Measurements from ENCODE around the gene SUFU. TPM values are rescaled to one million over a fixed set of nuclear protein-coding genes. Genes with fewer than 3 reads are reported as not detected.
"Not testable (repeated sequence)": the region's sequence is repeated elsewhere in the genome, so short reads cannot be mapped to it uniquely, and the experiment has no call there.

Gene SUFU
- total RNA-seq, 1 donor from 2014 or later, result 9.4 TPM

DNA sequence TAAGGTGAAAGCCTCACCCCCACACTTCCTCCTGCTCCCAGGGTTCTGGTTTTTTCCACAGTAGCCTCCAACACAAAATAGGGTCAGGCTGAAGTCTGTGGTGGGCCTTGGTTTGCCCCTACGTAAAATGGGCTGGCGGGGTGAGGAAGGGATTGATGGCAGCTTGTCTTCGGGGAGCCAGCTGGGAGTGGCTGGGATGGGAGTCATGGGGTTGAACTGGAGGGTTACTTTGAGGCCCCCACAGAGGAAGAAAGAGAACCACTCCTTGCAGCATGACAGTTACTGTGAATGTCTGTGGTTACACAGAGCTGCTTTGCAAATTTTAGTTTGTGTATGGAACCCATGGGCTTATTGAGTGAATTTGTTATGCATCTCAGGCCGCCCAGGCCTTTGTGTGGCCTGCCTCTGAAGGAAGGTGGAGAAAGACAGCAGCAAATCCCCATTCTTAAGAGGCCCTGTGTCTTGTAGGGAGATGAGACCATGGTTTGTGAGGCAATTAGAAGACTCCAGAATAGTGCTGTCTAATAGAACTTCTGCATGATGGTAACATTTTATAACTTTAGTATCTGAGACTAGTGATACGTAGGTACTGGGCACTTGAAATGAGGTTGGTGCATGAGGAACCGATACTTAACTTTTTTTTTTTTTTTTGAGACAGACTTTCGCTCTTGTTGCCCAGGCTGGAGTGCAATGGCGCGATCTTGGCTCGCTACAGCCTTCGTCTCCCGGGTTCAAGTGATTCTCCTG, 148.6 kb downstream of the SUFU start:
- no peak for ATAC-seq

DNA sequence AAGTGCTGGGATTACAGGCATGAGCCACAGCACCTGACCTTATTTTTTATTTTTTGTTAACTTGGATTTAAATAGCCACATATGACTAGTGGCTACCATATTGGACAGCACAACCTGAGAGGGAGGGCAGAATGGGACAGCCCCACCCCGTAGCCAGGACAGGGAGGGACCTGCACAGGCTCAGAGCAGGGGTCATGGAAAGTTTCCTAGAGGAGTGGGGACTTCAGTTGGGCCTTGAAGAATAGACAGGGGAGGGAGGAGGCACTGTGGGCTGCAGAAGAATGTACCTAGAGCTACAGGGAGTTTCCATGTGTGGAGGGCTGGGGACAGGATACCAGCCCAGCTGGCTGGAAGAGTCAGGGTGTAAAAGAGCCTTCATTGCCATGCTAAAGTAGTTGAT, 149.3 kb downstream of the SUFU start:
- ATAC-seq, result no peak

DNA sequence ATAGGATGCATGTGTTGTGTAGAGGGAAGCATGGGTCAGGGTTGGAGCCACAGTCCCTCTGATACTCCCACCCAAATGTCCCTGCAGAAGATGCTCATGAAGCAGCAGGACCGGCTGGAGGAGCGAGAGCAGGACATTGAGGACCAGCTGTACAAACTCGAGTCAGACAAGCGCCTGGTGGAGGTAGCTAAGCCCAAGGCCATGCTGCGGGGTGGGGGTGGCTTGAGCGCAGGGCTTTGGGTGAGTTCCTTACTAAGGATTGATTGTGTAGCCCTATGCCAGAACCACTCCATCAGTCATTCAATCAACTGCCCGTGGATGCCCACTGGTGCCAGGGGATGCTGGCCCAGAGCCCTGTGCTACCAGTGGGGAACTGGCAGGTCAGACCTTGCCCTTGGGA, 150.8 kb downstream of the SUFU start:
- no peak for ATAC-seq

DNA sequence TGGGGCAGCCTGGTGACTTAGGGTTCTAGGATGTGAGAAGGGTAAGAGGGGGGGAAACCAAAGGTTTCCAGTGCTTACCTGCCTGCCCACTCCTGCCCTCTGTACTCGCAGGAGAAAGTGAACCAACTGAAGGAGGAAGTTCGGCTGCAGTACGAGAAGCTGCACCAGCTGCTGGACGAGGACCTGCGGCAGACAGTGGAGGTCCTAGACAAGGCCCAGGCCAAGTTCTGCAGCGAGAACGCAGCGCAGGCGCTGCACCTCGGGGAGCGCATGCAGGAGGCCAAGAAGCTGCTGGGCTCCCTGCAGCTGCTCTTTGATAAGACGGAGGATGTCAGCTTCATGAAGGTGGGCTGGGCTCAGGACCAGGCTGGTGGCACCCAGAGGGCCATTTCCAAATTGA, 151.2 kb downstream of the SUFU start:
- ATAC-seq, result no peak

DNA sequence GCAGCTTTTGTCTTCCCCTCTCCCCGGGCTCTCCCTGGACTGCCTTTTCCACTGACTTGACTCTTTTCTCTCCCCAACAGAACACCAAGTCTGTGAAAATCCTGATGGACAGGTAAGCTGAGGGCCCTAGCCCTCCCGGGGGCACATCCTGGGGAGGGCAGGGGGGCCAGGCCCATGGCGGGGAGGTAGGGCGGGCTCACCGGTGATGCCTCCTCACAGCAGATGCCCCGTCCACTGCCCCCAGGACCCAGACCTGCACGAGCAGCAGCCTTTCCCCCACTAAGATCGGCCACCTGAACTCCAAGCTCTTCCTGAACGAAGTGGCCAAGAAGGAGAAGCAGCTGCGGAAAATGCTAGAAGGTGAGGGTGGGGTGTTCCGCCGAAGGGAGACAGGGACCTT, 152.3 kb downstream of the SUFU start:
- ATAC-seq, result no peak

DNA sequence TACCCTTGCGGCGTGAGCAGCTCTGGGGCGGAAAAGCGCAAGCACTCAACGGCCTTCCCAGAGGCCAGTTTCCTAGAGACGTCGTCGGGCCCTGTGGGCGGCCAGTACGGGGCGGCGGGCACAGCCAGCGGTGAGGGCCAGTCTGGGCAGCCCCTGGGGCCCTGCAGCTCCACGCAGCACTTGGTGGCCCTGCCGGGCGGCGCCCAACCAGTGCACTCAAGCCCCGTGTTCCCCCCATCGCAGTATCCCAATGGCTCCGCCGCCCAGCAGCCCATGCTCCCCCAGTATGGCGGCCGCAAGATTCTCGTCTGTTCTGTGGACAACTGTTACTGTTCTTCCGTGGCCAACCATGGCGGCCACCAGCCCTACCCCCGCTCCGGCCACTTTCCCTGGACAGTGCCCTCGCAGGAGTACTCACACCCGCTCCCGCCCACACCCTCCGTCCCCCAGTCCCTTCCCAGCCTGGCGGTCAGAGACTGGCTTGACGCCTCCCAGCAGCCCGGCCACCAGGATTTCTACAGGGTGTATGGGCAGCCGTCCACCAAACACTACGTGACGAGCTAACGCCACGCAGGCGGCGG, 153.1 kb downstream of the SUFU start:
- no peak for ATAC-seq

DNA sequence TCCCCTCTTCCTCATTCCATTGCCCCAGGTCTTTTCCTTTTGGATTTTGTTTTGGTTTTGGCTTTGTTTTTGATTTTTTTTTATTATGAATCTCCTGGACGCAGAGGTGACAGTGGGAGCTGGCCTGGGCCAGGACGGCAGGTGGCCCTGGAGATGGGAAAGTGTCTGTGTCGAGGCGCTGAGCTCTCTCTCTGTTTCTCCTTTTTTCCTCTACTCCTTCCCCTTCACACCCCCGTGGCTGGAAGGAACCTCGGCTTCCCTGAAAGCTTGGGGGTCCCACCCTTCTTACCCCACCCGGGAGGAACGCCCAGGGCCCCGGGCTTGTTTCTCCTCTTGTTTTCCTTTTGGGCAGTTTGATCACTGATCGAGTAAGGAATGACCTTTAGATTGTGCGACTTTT, 153.7 kb downstream of the SUFU start:
- ATAC-seq, result no peak

DNA sequence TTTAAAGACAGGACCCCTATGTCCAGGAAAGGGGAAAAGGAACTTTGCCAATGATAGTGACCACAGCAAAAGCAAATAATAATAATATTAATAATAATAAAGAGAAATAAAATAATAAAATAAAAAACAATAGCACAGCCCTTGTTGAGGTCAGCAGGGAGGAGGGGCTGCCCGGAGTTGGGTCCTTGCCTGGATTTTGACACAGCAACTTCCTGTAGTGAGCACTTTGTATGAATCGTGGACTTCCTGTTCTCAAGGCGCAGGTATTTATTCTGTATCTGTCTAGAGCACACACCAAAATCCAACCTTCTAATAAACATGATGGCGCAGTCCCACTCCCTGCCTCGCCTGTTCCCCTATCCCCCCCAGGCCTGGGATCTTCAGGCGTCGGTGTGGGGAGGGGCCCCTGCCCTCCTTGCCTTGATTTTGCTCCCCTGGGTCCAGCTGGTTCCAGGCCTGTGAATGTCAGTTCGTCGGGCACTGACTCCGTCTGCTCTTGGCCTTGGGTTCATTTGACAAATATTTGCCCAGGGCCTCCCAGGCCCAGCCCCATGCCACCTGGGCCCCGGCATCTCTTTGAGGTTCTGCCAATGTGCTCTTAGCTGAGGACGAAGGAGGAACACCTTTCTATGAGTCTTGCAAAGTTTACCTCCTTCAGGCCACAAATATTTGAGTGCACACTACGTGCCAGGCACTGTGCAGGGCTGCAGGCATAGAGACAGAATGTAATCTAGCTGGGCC, 154.4 kb downstream of the SUFU start:
- peak; percentile 33 for ATAC-seq

- no peak for ATAC-seq
These were observed 155.0 kb downstream of the SUFU start for GRCh38 chr10:102658802-102659201.

DNA sequence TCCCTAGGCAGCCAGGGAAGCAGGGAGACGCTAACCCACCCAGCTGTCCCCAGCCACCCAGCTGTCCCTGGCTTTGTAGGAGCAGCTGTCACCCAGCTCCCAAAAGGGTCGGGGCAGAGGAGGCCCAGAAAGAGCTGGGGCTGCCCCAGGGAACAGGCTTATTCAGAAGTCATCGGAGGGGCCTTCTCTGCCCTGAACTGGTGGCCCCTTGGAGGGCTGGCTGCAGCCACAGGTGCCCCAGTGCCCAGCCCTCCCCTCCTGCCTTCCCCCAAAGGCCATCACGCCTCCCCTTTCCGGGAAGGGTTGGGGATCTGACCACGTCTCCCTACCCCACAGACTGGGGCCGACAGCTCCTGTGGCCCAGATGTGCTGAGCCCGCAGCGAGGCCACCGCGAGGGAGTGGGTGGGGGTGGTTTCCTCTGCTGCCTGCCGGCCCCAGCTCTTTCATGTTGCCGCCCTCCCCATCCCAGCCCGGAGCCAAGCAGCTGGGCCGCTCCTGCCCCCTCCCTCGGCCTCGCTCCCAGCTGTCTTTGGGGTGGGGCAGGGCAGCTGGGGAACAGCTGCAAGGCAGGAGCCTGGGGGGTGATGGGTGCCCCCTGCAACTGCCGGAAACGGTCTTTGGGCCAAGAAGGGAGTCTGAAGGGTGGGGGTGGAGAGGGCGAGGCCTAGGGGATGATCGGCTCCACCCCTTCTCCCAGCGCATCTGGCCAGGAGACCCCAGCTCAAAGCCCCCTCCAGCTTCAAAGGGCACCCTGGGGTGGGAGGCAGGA, 157.3 kb downstream of the SUFU start:
- peak; percentile 44 for ATAC-seq

DNA sequence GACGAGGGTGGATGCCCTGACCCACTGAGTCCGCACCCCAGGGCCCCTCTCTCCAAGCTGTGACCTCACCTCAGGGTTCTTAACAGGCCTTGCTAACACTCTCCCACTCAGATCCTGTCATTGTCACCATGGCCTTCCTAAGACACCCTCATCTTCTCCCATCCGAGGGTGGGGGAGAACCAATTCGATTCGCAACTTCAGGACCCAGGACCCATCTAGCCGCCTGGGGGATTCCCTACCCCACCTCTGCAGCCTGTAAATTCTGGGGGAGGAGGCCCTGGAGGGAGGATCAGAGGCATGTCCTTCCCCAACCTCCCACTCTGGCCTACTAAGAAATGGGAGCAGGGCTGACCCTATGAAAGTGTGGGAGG, 157.9 kb downstream of the SUFU start:
- peak; percentile 9 for ATAC-seq

DNA sequence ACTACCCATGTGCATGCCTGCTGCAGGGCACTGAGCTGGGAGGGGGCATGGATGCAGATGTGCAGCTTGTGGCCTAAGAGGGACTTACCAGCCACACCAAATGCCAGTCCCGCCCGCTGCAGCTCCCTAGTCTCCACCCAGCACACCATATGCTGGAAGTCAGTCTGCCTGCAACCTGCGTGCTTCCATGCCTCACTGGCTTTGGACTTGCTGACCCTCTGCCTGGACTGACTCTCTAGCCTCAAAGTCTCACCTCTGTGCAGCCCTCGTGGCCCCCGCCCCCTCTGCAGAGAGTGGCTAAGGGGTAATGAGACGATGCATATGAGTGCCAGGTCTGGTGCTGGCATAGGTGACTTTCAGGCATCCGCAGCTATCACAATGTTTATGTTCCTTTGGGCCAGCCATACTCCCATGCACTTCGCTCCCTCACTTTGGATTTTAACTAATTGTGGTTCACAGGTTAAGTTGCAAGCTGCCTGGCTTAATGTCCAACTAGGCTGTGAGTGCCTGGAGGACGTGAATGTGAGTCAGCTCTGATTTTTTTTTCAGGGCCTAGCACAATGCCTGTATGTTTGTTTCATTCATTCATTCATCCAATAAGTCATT, 162.2 kb downstream of the SUFU start:
- no peak for ATAC-seq

GRCh38 chr10:102667411-102667810, 163.6 kb downstream of the SUFU start:
- ATAC-seq, result not testable (repeated sequence)

GRCh38 chr10:102668326-102669107, 164.7 kb downstream of the SUFU start:
- ATAC-seq, result no peak

GRCh38 chr10:102669206-102670064, 165.7 kb downstream of the SUFU start:
- ATAC-seq, result peak; percentile 92

DNA sequence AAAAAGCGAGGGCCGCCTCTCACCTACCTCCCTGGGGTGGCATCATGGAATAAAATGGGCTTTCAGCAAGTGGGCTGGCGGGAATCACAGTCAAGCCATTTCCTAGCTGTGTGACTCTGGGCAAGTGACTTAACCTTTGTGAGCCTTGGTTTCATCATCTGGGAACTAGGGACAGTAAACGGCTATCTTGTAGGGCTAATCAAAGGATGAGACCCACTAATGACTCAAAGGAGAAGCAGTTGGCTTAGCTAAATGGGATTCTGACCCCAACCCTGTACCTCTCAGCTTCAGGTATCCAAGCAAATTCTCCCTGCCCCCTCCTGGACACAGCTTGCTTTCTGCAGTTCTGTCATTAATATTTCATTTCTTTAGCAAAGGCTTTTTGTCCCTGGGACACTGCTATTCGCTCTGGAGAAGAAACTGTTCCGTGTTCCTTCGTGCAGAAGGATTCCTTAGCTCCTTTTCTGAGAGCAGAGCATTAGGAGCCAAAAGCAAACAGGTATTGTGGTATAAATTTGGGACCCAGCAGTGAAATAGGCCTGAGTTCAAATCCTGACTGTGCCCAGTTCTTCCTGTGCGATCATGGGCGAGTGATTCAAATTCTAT, 166.4 kb downstream of the SUFU start:
- ATAC-seq, result no peak

GRCh38 chr10:102670871-102671434, 167.2 kb downstream of the SUFU start:
- ATAC-seq, result no peak

DNA sequence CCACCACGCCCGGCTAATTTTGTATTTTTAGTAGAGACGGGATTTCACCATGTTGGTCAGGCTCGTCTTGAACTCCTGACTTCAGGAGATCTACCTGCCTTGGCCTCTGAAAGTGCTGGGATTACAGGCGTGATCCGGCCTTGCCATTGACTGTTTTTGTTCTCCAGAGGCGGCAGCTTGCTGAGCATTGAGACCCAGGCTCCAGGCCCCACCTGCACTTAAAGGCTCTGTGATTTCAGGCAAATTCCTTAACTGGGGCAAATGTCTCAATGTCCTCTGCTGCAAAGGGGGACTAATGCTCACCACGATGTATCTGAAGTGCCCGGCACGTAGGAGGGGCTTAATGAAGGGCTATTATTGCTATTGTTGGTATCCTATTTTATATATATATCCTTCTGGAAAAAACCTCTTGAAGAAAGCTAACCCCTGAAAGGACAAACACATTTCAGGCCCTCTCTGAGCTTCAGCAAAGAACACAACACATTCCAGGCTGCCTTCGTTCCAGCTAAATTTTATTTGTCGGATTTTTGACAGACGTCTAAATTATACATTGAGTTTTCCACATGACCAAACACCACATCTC, 169.6 kb downstream of the SUFU start:
- ATAC-seq, result no peak

GRCh38 chr10:102673819-102674511, 170.2 kb downstream of the SUFU start:
- peak; percentile 73 for ATAC-seq
